ENCODE data around the gene ZNF629.

DNA sequence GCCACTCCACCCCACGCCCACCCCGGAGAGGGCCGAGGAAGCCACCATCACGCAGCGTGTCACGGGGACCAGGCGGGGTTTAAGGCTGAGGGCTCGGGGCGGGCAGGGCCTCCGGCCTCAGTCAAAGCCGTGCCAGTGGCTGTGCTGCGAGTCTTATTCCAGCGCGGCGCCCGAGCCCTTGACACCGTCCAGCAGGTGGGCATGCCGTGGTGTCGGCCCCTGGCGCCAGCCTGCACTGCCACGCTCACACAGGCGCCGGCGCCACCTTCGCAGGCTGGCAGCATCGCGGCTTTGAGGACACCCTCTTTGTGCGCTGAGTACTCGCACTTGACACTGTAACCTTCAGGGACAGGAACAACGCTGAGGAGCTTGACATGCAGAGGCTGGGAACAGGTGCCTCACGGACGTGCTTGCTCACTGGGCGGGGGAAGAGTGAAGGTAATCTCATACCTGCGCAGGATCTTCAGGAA, 34.0 kb upstream of the ZNF629 start:
- TF ChIP-seq POLR2A (IDR thresholded peaks at IDR 0.05; ENCODE audit: low read depth, low read length) = no peak
- TF ChIP-seq POLR2AphosphoS5 (IDR thresholded peaks at IDR 0.05; ENCODE audit: low read depth, low read length) = no peak
- TF ChIP-seq TAF1 (IDR thresholded peaks at IDR 0.05; ENCODE audit: borderline replicate concordance, low read depth, low read length) = no peak
